ENCODE data around the gene DCAF15.

DNA sequence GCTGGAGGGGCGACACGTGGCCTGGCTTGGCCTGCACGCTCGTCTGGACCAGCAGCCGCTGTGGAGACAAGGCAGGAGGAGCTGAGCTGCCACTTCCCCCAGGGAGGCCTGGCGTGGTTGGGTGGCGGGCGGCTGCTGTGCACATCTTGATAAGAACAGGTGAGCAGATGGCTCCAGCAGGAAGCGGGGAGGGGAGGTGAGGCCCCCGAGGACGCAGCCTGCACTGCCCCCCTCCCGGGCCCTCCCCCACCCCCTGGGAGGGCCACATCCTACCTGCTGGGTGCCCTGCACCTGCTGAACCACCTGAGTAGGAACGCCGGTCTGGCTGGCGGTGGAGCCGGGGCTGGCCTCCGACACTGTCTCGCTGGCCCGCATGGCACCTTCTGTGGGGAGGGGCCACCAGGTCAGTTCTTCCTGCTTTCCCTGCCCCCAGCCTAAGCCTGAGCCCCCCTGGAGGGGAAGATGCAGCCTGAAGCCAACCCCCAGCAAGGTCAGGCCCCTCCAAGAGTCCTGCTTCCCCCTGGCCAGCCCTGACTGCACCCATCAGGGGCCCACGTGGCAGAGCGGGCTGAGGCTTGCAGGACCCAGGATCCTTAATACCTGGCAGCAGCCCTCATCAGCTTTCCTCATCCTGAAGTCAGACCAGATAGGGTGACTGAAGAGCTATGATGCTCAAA lies 31.0 kb downstream of the DCAF15 start:
- TF ChIP-seq, protein P1, sequence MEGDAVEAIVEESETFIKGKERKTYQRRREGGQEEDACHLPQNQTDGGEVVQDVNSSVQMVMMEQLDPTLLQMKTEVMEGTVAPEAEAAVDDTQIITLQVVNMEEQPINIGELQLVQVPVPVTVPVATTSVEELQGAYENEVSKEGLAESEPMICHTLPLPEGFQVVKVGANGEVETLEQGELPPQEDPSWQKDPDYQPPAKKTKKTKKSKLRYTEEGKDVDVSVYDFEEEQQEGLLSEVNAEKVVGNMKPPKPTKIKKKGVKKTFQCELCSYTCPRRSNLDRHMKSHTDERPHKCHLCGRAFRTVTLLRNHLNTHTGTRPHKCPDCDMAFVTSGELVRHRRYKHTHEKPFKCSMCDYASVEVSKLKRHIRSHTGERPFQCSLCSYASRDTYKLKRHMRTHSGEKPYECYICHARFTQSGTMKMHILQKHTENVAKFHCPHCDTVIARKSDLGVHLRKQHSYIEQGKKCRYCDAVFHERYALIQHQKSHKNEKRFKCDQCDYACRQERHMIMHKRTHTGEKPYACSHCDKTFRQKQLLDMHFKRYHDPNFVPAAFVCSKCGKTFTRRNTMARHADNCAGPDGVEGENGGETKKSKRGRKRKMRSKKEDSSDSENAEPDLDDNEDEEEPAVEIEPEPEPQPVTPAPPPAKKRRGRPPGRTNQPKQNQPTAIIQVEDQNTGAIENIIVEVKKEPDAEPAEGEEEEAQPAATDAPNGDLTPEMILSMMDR (conservative IDR thresholded peaks at IDR 0.05), result no peak
- no peak for TF ChIP-seq ZFX (IDR thresholded peaks at IDR 0.05)

Data from C4-2B (cell line).